ENCODE data around the gene TRABD2B. TPM values are rescaled to one million over a fixed set of nuclear protein-coding genes. Genes with fewer than 3 reads are reported as not detected.

TRABD2B gene
- total RNA-seq, 1 experiment from 2014 or later: 0.05 TPM

DNA sequence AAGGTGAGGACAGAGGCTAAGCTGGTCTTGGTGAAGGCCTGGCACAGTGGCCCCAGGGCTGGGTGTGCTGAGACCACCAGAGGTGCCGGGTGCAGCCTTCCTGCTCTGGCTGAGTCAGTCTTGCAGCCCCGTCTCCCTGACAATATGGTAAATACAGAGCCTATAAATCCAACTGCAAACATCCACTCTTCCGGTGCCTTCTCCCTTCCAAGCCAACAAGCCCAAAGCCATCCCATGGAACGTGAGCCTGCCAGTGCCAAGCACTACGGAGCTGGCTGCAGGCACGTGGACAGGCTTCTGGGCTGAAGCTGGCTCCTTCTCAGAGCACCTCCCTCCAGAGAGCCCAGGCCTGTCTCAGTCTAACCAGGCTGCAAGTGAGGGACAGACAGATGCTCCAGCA is 70.0 kb downstream of the TRABD2B start:
- Histone ChIP-seq H3K9ac (ENCODE audit: low read length) (no peak overlapping the region), H2AFZ (ENCODE audit: low read depth, low read length, poor library complexity, severe bottlenecking) (no peak overlapping the region), H3K4me1 (ENCODE audit: control insufficient read depth in 1 of 2, insufficient read depth in 2 of 2, low read length in 2 of 2) (0 out of 4 replicates have a peak, but pooled peaks cover 0 to 3% of the 10 kb centered on the region in 2 experiments), H3K9me3 (ENCODE audit: control insufficient read depth in 1 of 2, insufficient read depth in 1 of 2, low read depth in 1 of 2, low read length in 2 of 2) (no peaks in the 10 kb centered on the region), H3K4me3 (replicated peaks in 1 of 2; ENCODE audit: low read depth in 1 of 2, low read length in 2 of 2) (no peak overlapping the region), H4K20me1 (ENCODE audit: insufficient read depth) (no peaks in the 10 kb centered on the region), H3K27me3 (ENCODE audit: insufficient read depth, low read length) (peaks cover 23% of the 10 kb centered on the region), H3K9me2 (ENCODE audit: insufficient read depth) (no peaks in the 10 kb centered on the region), H3K27ac (ENCODE audit: low read depth, low read length) (no peak overlapping the region), H3K79me2 (ENCODE audit: insufficient read depth, low read length) (no peaks in the 10 kb centered on the region), H3K4me2 (ENCODE audit: low read length) (no peak overlapping the region), H3K36me3 (ENCODE audit: control insufficient read depth in 1 of 2, insufficient read depth in 2 of 2, low read length in 2 of 2) (no peaks in the 10 kb centered on the region)
- ChIA-PET POLR2A (no interaction called here), CTCF (no interaction called here), RAD21 (ENCODE audit: low non-redundant PET in 1 of 2, low total read pairs in 2 of 2, uncharacterized antibody in 2 of 2, unreplicated experiment in 2 of 2) (no interaction called here)
- BruUV-seq (replicated peaks): no TSS peak
- intact Hi-C loops (cut with micrococcal nuclease): no loop called here
- TF ChIP-seq, protein P1, sequence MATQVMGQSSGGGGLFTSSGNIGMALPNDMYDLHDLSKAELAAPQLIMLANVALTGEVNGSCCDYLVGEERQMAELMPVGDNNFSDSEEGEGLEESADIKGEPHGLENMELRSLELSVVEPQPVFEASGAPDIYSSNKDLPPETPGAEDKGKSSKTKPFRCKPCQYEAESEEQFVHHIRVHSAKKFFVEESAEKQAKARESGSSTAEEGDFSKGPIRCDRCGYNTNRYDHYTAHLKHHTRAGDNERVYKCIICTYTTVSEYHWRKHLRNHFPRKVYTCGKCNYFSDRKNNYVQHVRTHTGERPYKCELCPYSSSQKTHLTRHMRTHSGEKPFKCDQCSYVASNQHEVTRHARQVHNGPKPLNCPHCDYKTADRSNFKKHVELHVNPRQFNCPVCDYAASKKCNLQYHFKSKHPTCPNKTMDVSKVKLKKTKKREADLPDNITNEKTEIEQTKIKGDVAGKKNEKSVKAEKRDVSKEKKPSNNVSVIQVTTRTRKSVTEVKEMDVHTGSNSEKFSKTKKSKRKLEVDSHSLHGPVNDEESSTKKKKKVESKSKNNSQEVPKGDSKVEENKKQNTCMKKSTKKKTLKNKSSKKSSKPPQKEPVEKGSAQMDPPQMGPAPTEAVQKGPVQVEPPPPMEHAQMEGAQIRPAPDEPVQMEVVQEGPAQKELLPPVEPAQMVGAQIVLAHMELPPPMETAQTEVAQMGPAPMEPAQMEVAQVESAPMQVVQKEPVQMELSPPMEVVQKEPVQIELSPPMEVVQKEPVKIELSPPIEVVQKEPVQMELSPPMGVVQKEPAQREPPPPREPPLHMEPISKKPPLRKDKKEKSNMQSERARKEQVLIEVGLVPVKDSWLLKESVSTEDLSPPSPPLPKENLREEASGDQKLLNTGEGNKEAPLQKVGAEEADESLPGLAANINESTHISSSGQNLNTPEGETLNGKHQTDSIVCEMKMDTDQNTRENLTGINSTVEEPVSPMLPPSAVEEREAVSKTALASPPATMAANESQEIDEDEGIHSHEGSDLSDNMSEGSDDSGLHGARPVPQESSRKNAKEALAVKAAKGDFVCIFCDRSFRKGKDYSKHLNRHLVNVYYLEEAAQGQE (IDR thresholded peaks at IDR 0.05; ENCODE audit: low read depth): no peak
- no peak for TF ChIP-seq SP1 (IDR thresholded peaks at IDR 0.05; ENCODE audit: low read depth)
- TF ChIP-seq TCF7L2 (IDR thresholded peaks at IDR 0.05; ENCODE audit: borderline replicate concordance, extremely low read depth, insufficient read depth, insufficient read length): no peak
- TF ChIP-seq, protein P2, sequence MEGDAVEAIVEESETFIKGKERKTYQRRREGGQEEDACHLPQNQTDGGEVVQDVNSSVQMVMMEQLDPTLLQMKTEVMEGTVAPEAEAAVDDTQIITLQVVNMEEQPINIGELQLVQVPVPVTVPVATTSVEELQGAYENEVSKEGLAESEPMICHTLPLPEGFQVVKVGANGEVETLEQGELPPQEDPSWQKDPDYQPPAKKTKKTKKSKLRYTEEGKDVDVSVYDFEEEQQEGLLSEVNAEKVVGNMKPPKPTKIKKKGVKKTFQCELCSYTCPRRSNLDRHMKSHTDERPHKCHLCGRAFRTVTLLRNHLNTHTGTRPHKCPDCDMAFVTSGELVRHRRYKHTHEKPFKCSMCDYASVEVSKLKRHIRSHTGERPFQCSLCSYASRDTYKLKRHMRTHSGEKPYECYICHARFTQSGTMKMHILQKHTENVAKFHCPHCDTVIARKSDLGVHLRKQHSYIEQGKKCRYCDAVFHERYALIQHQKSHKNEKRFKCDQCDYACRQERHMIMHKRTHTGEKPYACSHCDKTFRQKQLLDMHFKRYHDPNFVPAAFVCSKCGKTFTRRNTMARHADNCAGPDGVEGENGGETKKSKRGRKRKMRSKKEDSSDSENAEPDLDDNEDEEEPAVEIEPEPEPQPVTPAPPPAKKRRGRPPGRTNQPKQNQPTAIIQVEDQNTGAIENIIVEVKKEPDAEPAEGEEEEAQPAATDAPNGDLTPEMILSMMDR (IDR thresholded peaks at IDR 0.05 in 2 of 3, conservative IDR thresholded peaks at IDR 0.05 in 1 of 3; ENCODE audit: borderline replicate concordance in 1 of 3, insufficient read depth in 1 of 3, low read depth in 2 of 3, low read length in 2 of 3): no peak
- TF ChIP-seq POLR2AphosphoS5 (IDR thresholded peaks at IDR 0.05; ENCODE audit: low read depth, low read length): no peak
- no peak for TF ChIP-seq SIN3A (IDR thresholded peaks at IDR 0.05; ENCODE audit: low read depth)
- TF ChIP-seq CEBPB (IDR thresholded peaks at IDR 0.05; ENCODE audit: low read depth): no peak
- TF ChIP-seq, protein P3, sequence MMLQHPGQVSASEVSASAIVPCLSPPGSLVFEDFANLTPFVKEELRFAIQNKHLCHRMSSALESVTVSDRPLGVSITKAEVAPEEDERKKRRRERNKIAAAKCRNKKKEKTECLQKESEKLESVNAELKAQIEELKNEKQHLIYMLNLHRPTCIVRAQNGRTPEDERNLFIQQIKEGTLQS (IDR thresholded peaks at IDR 0.05): no peak
- no peak for TF ChIP-seq ELF1 (IDR thresholded peaks at IDR 0.05; ENCODE audit: borderline replicate concordance, low read depth)
- DNase-seq (ENCODE audit: low read depth, low spot score): no peak
- no peak for ATAC-seq

Measured in HCT116 (cell line).